Measurements from ENCODE around the gene ELF3. TPM values are rescaled to one million over a fixed set of nuclear protein-coding genes. Genes with fewer than 3 reads are reported as not detected.
A peak's percentile ranks its signal among the peaks of the same experiment; 100 is the strongest.

ELF3 gene
- total and polyA plus RNA-seq, 2 of the 13 experiments (the other 11 are each of a cell fraction or from before 2014, with no cell fraction given): 11.5 to 55.1 TPM

GRCh38 chr1:202009326-202010179, 834 bp upstream of the ELF3 start (continued):
- TF ChIP-seq, protein P1, sequence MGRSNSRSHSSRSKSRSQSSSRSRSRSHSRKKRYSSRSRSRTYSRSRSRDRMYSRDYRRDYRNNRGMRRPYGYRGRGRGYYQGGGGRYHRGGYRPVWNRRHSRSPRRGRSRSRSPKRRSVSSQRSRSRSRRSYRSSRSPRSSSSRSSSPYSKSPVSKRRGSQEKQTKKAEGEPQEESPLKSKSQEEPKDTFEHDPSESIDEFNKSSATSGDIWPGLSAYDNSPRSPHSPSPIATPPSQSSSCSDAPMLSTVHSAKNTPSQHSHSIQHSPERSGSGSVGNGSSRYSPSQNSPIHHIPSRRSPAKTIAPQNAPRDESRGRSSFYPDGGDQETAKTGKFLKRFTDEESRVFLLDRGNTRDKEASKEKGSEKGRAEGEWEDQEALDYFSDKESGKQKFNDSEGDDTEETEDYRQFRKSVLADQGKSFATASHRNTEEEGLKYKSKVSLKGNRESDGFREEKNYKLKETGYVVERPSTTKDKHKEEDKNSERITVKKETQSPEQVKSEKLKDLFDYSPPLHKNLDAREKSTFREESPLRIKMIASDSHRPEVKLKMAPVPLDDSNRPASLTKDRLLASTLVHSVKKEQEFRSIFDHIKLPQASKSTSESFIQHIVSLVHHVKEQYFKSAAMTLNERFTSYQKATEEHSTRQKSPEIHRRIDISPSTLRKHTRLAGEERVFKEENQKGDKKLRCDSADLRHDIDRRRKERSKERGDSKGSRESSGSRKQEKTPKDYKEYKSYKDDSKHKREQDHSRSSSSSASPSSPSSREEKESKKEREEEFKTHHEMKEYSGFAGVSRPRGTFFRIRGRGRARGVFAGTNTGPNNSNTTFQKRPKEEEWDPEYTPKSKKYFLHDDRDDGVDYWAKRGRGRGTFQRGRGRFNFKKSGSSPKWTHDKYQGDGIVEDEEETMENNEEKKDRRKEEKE (IDR thresholded peaks at IDR 0.05): no peak
- TF ChIP-seq ZNF431 (CRISPR knock-in tag; IDR thresholded peaks at IDR 0.05; ENCODE audit: borderline replicate concordance, low read depth): no peak
- TF ChIP-seq CREM (IDR thresholded peaks at IDR 0.05): 0 out of 2 replicates have a peak, but pooled peaks have one; percentile 7
- TF ChIP-seq CREM (CRISPR knock-in tag; IDR thresholded peaks at IDR 0.05): no peak
- peak; percentile 40 for TF ChIP-seq SRSF1 (optimal IDR thresholded peaks at IDR 0.05; ENCODE audit: low read depth, low read length)
- 0 out of 2 replicates have a peak, but pooled peaks have one; percentile 56 for TF ChIP-seq ZNF317 (CRISPR knock-in tag; IDR thresholded peaks at IDR 0.05)
- TF ChIP-seq, protein P2, sequence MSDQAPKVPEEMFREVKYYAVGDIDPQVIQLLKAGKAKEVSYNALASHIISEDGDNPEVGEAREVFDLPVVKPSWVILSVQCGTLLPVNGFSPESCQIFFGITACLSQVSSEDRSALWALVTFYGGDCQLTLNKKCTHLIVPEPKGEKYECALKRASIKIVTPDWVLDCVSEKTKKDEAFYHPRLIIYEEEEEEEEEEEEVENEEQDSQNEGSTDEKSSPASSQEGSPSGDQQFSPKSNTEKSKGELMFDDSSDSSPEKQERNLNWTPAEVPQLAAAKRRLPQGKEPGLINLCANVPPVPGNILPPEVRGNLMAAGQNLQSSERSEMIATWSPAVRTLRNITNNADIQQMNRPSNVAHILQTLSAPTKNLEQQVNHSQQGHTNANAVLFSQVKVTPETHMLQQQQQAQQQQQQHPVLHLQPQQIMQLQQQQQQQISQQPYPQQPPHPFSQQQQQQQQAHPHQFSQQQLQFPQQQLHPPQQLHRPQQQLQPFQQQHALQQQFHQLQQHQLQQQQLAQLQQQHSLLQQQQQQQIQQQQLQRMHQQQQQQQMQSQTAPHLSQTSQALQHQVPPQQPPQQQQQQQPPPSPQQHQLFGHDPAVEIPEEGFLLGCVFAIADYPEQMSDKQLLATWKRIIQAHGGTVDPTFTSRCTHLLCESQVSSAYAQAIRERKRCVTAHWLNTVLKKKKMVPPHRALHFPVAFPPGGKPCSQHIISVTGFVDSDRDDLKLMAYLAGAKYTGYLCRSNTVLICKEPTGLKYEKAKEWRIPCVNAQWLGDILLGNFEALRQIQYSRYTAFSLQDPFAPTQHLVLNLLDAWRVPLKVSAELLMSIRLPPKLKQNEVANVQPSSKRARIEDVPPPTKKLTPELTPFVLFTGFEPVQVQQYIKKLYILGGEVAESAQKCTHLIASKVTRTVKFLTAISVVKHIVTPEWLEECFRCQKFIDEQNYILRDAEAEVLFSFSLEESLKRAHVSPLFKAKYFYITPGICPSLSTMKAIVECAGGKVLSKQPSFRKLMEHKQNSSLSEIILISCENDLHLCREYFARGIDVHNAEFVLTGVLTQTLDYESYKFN (CRISPR knock-in tag; conservative IDR thresholded peaks at IDR 0.05): no peak
- TF ChIP-seq, protein P3, sequence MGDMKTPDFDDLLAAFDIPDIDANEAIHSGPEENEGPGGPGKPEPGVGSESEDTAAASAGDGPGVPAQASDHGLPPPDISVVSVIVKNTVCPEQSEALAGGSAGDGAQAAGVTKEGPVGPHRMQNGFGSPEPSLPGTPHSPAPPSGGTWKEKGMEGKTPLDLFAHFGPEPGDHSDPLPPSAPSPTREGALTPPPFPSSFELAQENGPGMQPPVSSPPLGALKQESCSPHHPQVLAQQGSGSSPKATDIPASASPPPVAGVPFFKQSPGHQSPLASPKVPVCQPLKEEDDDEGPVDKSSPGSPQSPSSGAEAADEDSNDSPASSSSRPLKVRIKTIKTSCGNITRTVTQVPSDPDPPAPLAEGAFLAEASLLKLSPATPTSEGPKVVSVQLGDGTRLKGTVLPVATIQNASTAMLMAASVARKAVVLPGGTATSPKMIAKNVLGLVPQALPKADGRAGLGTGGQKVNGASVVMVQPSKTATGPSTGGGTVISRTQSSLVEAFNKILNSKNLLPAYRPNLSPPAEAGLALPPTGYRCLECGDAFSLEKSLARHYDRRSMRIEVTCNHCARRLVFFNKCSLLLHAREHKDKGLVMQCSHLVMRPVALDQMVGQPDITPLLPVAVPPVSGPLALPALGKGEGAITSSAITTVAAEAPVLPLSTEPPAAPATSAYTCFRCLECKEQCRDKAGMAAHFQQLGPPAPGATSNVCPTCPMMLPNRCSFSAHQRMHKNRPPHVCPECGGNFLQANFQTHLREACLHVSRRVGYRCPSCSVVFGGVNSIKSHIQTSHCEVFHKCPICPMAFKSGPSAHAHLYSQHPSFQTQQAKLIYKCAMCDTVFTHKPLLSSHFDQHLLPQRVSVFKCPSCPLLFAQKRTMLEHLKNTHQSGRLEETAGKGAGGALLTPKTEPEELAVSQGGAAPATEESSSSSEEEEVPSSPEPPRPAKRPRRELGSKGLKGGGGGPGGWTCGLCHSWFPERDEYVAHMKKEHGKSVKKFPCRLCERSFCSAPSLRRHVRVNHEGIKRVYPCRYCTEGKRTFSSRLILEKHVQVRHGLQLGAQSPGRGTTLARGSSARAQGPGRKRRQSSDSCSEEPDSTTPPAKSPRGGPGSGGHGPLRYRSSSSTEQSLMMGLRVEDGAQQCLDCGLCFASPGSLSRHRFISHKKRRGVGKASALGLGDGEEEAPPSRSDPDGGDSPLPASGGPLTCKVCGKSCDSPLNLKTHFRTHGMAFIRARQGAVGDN (CRISPR knock-in tag; IDR thresholded peaks at IDR 0.05): no peak
- no peak for TF ChIP-seq ZNF17 (CRISPR knock-in tag; IDR thresholded peaks at IDR 0.05)
- 0 out of 2 replicates have a peak, but pooled peaks have one; percentile 25 for TF ChIP-seq ZNF331 (CRISPR knock-in tag; IDR thresholded peaks at IDR 0.05)
- TF ChIP-seq MTA1 (CRISPR knock-in tag; IDR thresholded peaks at IDR 0.05; ENCODE audit: borderline replicate concordance): no peak
- no peak for TF ChIP-seq ZSCAN20 (CRISPR knock-in tag; IDR thresholded peaks at IDR 0.05; ENCODE audit: borderline replicate concordance)
- TF ChIP-seq ZBTB7B (CRISPR knock-in tag; IDR thresholded peaks at IDR 0.05): peak; percentile 46; the same call in 1 of the 2 replicates
- TF ChIP-seq CAMTA2 (CRISPR knock-in tag; IDR thresholded peaks at IDR 0.05; ENCODE audit: borderline replicate concordance): no peak
- TF ChIP-seq, protein P4, sequence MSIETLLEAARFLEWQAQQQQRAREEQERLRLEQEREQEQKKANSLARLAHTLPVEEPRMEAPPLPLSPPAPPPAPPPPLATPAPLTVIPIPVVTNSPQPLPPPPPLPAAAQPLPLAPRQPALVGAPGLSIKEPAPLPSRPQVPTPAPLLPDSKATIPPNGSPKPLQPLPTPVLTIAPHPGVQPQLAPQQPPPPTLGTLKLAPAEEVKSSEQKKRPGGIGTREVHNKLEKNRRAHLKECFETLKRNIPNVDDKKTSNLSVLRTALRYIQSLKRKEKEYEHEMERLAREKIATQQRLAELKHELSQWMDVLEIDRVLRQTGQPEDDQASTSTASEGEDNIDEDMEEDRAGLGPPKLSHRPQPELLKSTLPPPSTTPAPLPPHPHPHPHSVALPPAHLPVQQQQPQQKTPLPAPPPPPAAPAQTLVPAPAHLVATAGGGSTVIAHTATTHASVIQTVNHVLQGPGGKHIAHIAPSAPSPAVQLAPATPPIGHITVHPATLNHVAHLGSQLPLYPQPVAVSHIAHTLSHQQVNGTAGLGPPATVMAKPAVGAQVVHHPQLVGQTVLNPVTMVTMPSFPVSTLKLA (IDR thresholded peaks at IDR 0.05): no peak
- 0 out of 2 replicates have a peak, but pooled peaks have one; percentile 15 for TF ChIP-seq KAT8 (CRISPR knock-in tag; IDR thresholded peaks at IDR 0.05)
